A673 (cell line): ENCODE measurements around the gene GULP1.

Source experiments
- CTCF ChIP-seq: fragments of 300-800, 200-600 bp; sonication (generic); conservative IDR thresholded peaks from 2 replicates; pipeline ENCODE4 v1.5.1; 2017; ENCODE audit warnings: low read depth, mild to moderate bottlenecking, antibody characterized with exemption, low read length, moderate library complexity, mixed read lengths
- EZH2 ChIP-seq: fragments of 200-600 bp; sonication (generic); IDR thresholded peaks from 2 replicates; pipeline ENCODE4 v1.6.1; 2017; ENCODE audit warnings: borderline replicate concordance, low read depth, mild to moderate bottlenecking, mixed read lengths, antibody characterized with exemption, low read length; ENCODE audit not compliant: poor library complexity, severe bottlenecking

GRCh38 chr2:188291617-188292347, at the start of gene GULP1:
- peak; percentile 82 for TF ChIP-seq CTCF
- TF ChIP-seq EZH2: no peak
